ENCODE measurements around the gene XYLT1. TPM values are rescaled to one million over a fixed set of nuclear protein-coding genes. Genes with fewer than 3 reads are reported as not detected.

Gene XYLT1
- total RNA-seq, 3 donors from 2014 or later (not counting 1 experiment from before 2014, with no cell fraction given): 40.9 to 55.5 (median 43.8) TPM

GRCh38 chr16:17454162-17454730 is 16.5 kb downstream of the XYLT1 start:
- no peaks in the 10 kb centered on the region for H3K27me3 ChIP-seq (ENCODE audit: control insufficient read depth, insufficient read depth, low read length)
- Mint-ChIP-seq H3K36me3 (peaks cover 10% of the 10 kb centered on the region), H3K4me1 (peaks cover 33 to 41% of the 10 kb centered on the region in 2 donors), H3K27me3 (ENCODE audit: low read depth in 2 of 2) (no peaks in the 10 kb centered on the region), H3K9me3 (no peaks in the 10 kb centered on the region), H3K4me3 (no peak overlapping the region), H3K27ac (no peak overlapping the region)
- H3K9me3 ChIP-seq (ENCODE audit: control insufficient read depth, insufficient read depth, low read length): no peaks in the 10 kb centered on the region
- H3K36me3 ChIP-seq (ENCODE audit: control insufficient read depth, insufficient read depth, low read length): peaks cover 2% of the 10 kb centered on the region
- intact Hi-C loops (cut with micrococcal nuclease): loop anchor here (5.0 kb wide), 1 partner anchor 37 kb away; no protein-coding TSS in a partner anchor
- WGBS (ENCODE audit: insufficient coverage): 100% methylated on average over 4 of the region's 4 CpGs
- no peak overlapping the region for H3K27ac ChIP-seq (ENCODE audit: low read length)
- DNase-seq (no peak), ATAC-seq (no peak)
- no peak for TF ChIP-seq CTCF (IDR thresholded peaks at IDR 0.05)
- H3K4me1 ChIP-seq (ENCODE audit: control insufficient read depth, insufficient read depth, low read length): peaks cover 28% of the 10 kb centered on the region
- no peak overlapping the region for H3K4me3 ChIP-seq (ENCODE audit: low read length)

DNA sequence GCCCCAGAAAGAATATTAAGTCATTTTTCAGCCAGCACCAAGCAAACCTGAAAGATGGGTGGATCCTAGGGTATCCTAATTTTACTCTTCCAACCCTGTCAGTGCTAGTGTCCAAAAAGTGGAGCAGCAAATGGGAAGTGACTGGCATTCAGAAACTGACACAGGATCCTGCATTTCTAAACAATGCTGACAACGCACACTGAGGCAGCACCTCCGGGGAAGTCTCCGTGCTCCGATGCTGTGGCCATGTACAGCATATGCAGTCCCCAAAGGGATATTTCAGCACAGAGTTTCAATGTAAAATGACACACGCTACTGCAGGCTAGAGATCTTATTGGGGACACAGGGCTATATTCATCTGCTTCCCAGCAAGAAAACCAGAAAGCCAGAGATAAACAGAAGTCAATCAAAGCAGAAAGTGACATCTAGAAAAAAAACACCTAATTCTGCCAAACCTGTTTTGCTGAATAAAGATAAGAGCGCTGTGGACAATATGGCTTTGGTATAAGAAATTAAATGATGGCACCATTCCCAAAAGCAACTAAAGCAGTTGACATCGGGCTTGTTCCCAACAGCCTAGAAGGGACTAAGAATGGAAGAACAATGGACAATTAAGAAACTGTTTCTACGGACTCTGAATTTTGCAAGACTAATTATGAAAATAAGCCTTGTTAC is 17.3 kb downstream of the XYLT1 start:
- H3K4me1 Mint-ChIP-seq: peaks cover 41 to 49% of the 10 kb centered on the region in 2 donors
- H3K27ac ChIP-seq (ENCODE audit: low read length): no peak overlapping the region
- H3K9me3 Mint-ChIP-seq: no peaks in the 10 kb centered on the region
- intact Hi-C loops (cut with micrococcal nuclease): loop anchor here (5.0 kb wide), 1 partner anchor 36 kb away; no protein-coding TSS in a partner anchor
- no peak overlapping the region for H3K4me3 ChIP-seq (ENCODE audit: low read length)
- no peaks in the 10 kb centered on the region for H3K27me3 Mint-ChIP-seq (ENCODE audit: low read depth in 2 of 2)
- no peak overlapping the region for H3K4me3 Mint-ChIP-seq
- H3K4me1 ChIP-seq (ENCODE audit: control insufficient read depth, insufficient read depth, low read length): peaks cover 35% of the 10 kb centered on the region
- WGBS (ENCODE audit: insufficient coverage): 96% methylated on average over 8 of the region's 8 CpGs
- TF ChIP-seq CTCF (IDR thresholded peaks at IDR 0.05): no peak
- H3K27ac Mint-ChIP-seq: no peak overlapping the region
- no peaks in the 10 kb centered on the region for H3K9me3 ChIP-seq (ENCODE audit: control insufficient read depth, insufficient read depth, low read length)
- peaks cover 2% of the 10 kb centered on the region for H3K36me3 ChIP-seq (ENCODE audit: control insufficient read depth, insufficient read depth, low read length)
- H3K36me3 Mint-ChIP-seq: peaks cover 10% of the 10 kb centered on the region
- no peaks in the 10 kb centered on the region for H3K27me3 ChIP-seq (ENCODE audit: control insufficient read depth, insufficient read depth, low read length)
- DNase-seq (no peak), ATAC-seq (no peak)

DNA sequence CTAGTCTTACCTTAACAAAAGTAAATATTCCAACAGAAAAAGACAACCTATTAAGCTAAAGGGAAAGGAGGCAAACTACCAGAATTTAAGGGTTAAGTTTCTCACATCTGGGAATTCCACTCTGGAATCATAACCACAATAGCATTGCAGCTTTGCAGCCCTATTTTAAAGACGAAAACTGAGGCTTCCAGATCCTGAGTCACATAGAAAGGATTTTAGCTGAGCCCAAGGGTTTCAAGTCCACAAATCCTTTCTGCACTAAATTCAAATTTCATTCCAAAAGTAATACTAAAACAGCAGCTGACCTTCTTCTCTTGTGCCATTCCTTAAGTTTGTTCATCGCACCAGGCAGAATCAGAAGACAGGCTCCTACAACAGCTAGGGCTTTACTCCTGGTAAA is 17.8 kb downstream of the XYLT1 start:
- peaks cover 41% of the 10 kb centered on the region for H3K4me1 ChIP-seq (ENCODE audit: control insufficient read depth, insufficient read depth, low read length)
- 96% methylated on average over 2 of the region's 2 CpGs for WGBS (ENCODE audit: insufficient coverage)
- no peak for TF ChIP-seq CTCF (IDR thresholded peaks at IDR 0.05)
- Mint-ChIP-seq H3K27ac (no peak overlapping the region), H3K27me3 (ENCODE audit: low read depth in 2 of 2) (no peaks in the 10 kb centered on the region), H3K4me1 (peaks cover 45 to 53% of the 10 kb centered on the region in 2 donors), H3K36me3 (peaks cover 10% of the 10 kb centered on the region), H3K4me3 (no peak overlapping the region), H3K9me3 (no peaks in the 10 kb centered on the region)
- H3K27me3 ChIP-seq (ENCODE audit: control insufficient read depth, insufficient read depth, low read length): no peaks in the 10 kb centered on the region
- H3K4me3 ChIP-seq (ENCODE audit: low read length): no peak overlapping the region
- no peak overlapping the region for H3K27ac ChIP-seq (ENCODE audit: low read length)
- ATAC-seq (no peak), DNase-seq (no peak)
- intact Hi-C loops (cut with micrococcal nuclease): loop anchor here (5.0 kb wide), 1 partner anchor 36 kb away; no protein-coding TSS in a partner anchor
- H3K36me3 ChIP-seq (ENCODE audit: control insufficient read depth, insufficient read depth, low read length): peaks cover 2% of the 10 kb centered on the region
- H3K9me3 ChIP-seq (ENCODE audit: control insufficient read depth, insufficient read depth, low read length): no peaks in the 10 kb centered on the region

Data from natural killer cell (primary cell).